IPS-NIHi11 (cell line): ENCODE data around the gene CCL25.
A peak's percentile ranks its signal among the peaks of the same experiment; 100 is the strongest.

Experiments
- DNase-seq: peaks from one replicate; pipeline ENCODE4 v3.0.0; 2012; ENCODE audit warnings: mixed read lengths, low spot score

Gene CCL25

GRCh38 chr19:8045872-8046568 is 6.5 kb upstream of the CCL25 start:
- DNase-seq, result no peak

- no peak for DNase-seq
Measured at GRCh38 chr19:8046569-8047165, 5.9 kb upstream of the CCL25 start.

- peak; percentile 98 for DNase-seq
Measured at GRCh38 chr19:8050274-8051096, 2.1 kb upstream of the CCL25 start.

- DNase-seq, result no peak
Measured at GRCh38 chr19:8054169-8054568, 1.6 kb downstream of the CCL25 start.

GRCh38 chr19:8056533-8056932 is 4.0 kb downstream of the CCL25 start:
- no peak for DNase-seq

GRCh38 chr19:8057545-8058270 is 5.1 kb downstream of the CCL25 start:
- no peak for DNase-seq

GRCh38 chr19:8064911-8065874 is 12.6 kb downstream of the CCL25 start:
- no peak for DNase-seq

- DNase-seq, result no peak
Measured at GRCh38 chr19:8065875-8066261, 13.3 kb downstream of the CCL25 start.

- peak; percentile 68 for DNase-seq
Measured at GRCh38 chr19:8069096-8069973, 16.8 kb downstream of the CCL25 start.

- no peak for DNase-seq
Measured at GRCh38 chr19:8071912-8072311, 19.4 kb downstream of the CCL25 start.

- DNase-seq, result peak; percentile 3
Measured at GRCh38 chr19:8074501-8074900, 21.9 kb downstream of the CCL25 start.

- peak; percentile 6 for DNase-seq
Measured at GRCh38 chr19:8075158-8076074, 22.9 kb downstream of the CCL25 start.

GRCh38 chr19:8079988-8080387 is 27.4 kb downstream of the CCL25 start:
- no peak for DNase-seq

- no peak for DNase-seq
Measured at GRCh38 chr19:8080832-8081231, 28.3 kb downstream of the CCL25 start.

- DNase-seq, result no peak
Measured at GRCh38 chr19:8081569-8082550, 29.3 kb downstream of the CCL25 start.

- DNase-seq, result no peak
Measured at GRCh38 chr19:8083141-8083540, 30.6 kb downstream of the CCL25 start.

- no peak for DNase-seq
Measured at GRCh38 chr19:8084152-8084551, 31.6 kb downstream of the CCL25 start.
